ENCODE data around the gene NOL9.
"Not testable (repeated sequence)": the region's sequence is repeated elsewhere in the genome, so short reads cannot be mapped to it uniquely, and the experiment has no call there.

The NOL9 gene

GRCh38 chr1:6503884-6504602 lies 50.3 kb downstream of the NOL9 start:
- DNase-seq (ENCODE audit: low read depth), result no peak

- no peak for DNase-seq (ENCODE audit: low read depth)
Observed at GRCh38 chr1:6502000-6502891, 52.1 kb downstream of the NOL9 start.

GRCh38 chr1:6501279-6501813 lies 53.0 kb downstream of the NOL9 start:
- DNase-seq (ENCODE audit: low read depth), result no peak

GRCh38 chr1:6500544-6501278 lies 53.6 kb downstream of the NOL9 start:
- DNase-seq (ENCODE audit: low read depth), result no peak

GRCh38 chr1:6499296-6499695 lies 55.0 kb downstream of the NOL9 start:
- DNase-seq (ENCODE audit: low read depth), result no peak

GRCh38 chr1:6498576-6499111 lies 55.7 kb downstream of the NOL9 start:
- no peak for DNase-seq (ENCODE audit: low read depth)

- no peak for DNase-seq (ENCODE audit: low read depth)
Observed at GRCh38 chr1:6497867-6498575, 56.3 kb downstream of the NOL9 start.

GRCh38 chr1:6497215-6497866 lies 57.0 kb downstream of the NOL9 start:
- no peak for DNase-seq (ENCODE audit: low read depth)

GRCh38 chr1:6496890-6497214 lies 57.5 kb downstream of the NOL9 start:
- no peak for DNase-seq (ENCODE audit: low read depth)

GRCh38 chr1:6496365-6496721 lies 58.0 kb downstream of the NOL9 start:
- DNase-seq (ENCODE audit: low read depth), result no peak

- DNase-seq (ENCODE audit: low read depth), result no peak
Observed at GRCh38 chr1:6495540-6496364, 58.6 kb downstream of the NOL9 start.

GRCh38 chr1:6495041-6495441 lies 59.3 kb downstream of the NOL9 start:
- DNase-seq (ENCODE audit: low read depth), result no peak

GRCh38 chr1:6494627-6495026 lies 59.7 kb downstream of the NOL9 start:
- no peak for DNase-seq (ENCODE audit: low read depth)

- DNase-seq (ENCODE audit: low read depth), result not testable (repeated sequence)
Observed at GRCh38 chr1:6493834-6494223, 60.5 kb downstream of the NOL9 start.

GRCh38 chr1:6491966-6492365 lies 62.3 kb downstream of the NOL9 start:
- no peak for DNase-seq (ENCODE audit: low read depth)

- no peak for DNase-seq (ENCODE audit: low read depth)
Observed at GRCh38 chr1:6491480-6491962, 62.8 kb downstream of the NOL9 start, which contains the start of gene PLEKHG5. TSS of gene PLEKHG5 (minus strand) at chr1:6491667. CDS start at chr1:6477571, 14,096 bp downstream.

GRCh38 chr1:6491081-6491449 lies 63.2 kb downstream of the NOL9 start:
- DNase-seq (ENCODE audit: low read depth), result no peak

GRCh38 chr1:6490181-6491080 lies 63.9 kb downstream of the NOL9 start:
- DNase-seq (ENCODE audit: low read depth), result no peak

GRCh38 chr1:6489799-6490180 lies 64.5 kb downstream of the NOL9 start:
- peak; percentile 53 for DNase-seq (ENCODE audit: low read depth)

All from stimulated activated CD8-positive, alpha-beta memory T cell treated with anti-CD3 and anti-CD28 coated beads, Interleukin-15, amount 100 ng/mL, for 1 hour (primary cell).